Measurements from ENCODE around the gene FARP1. TPM values are rescaled to one million over a fixed set of nuclear protein-coding genes. Genes with fewer than 3 reads are reported as not detected.

Gene FARP1
- total RNA-seq, 1 donor from 2014 or later: 128 TPM

- Histone ChIP-seq H3K4me2 (ENCODE audit: low read length) (no peak overlapping the region), H3K9me3 (ENCODE audit: insufficient read depth, low read depth, low read length) (no peaks in the 10 kb centered on the region), H4K20me1 (ENCODE audit: insufficient read depth, low read length) (peaks cover 13% of the 10 kb centered on the region), H3K9ac (ENCODE audit: low read length) (no peak overlapping the region), H3K27me3 (ENCODE audit: insufficient read depth, low read length) (no peaks in the 10 kb centered on the region), H2AFZ (ENCODE audit: low read depth, low read length) (no peak overlapping the region), H3K4me3 (ENCODE audit: insufficient read depth, low read depth, low read length) (no peak overlapping the region), H3K4me1 (ENCODE audit: insufficient read depth, low read length) (no peaks in the 10 kb centered on the region), H3K79me2 (ENCODE audit: insufficient read depth, low read length) (no peaks in the 10 kb centered on the region), H3K27ac (ENCODE audit: low read depth, low read length) (no peak overlapping the region), H3K36me3 (ENCODE audit: insufficient read depth, low read length) (peaks cover 12% of the 10 kb centered on the region)
- FAIRE-seq: no peak
- TF ChIP-seq CTCF (IDR thresholded peaks at IDR 0.05; ENCODE audit: insufficient read depth, low read depth, low read length) (no peak), EZH2 (IDR thresholded peaks at IDR 0.05; ENCODE audit: insufficient read depth, low read length) (no peak)
- Mint-ChIP-seq H3K27ac (ENCODE audit: unreplicated experiment) (no peak overlapping the region), H3K36me3 (ENCODE audit: low read depth, unreplicated experiment) (peaks cover 36% of the 10 kb centered on the region), H3K9me3 (ENCODE audit: unreplicated experiment) (no peaks in the 10 kb centered on the region), H3K4me1 (ENCODE audit: low read depth, unreplicated experiment) (peaks cover 4% of the 10 kb centered on the region), H3K27me3 (ENCODE audit: low read depth, unreplicated experiment) (no peaks in the 10 kb centered on the region), H3K4me3 (ENCODE audit: unreplicated experiment) (no peak overlapping the region)
- no peak for DNase-seq (ENCODE audit: low read depth)
Observed at GRCh38 chr13:98435376-98435775, 292.5 kb downstream of the FARP1 start.

- H3K4me1 Mint-ChIP-seq (ENCODE audit: low read depth, unreplicated experiment): no peaks in the 10 kb centered on the region
- Histone ChIP-seq H3K79me2 (ENCODE audit: insufficient read depth, low read length) (no peaks in the 10 kb centered on the region), H3K27ac (ENCODE audit: low read depth, low read length) (no peak overlapping the region), H3K4me2 (ENCODE audit: low read length) (no peak overlapping the region), H4K20me1 (ENCODE audit: insufficient read depth, low read length) (peaks cover 8% of the 10 kb centered on the region), H3K9ac (ENCODE audit: low read length) (no peak overlapping the region), H3K36me3 (ENCODE audit: insufficient read depth, low read length) (peaks cover 12% of the 10 kb centered on the region), H3K4me3 (ENCODE audit: insufficient read depth, low read depth, low read length) (no peak overlapping the region), H3K27me3 (ENCODE audit: insufficient read depth, low read length) (no peaks in the 10 kb centered on the region), H3K9me3 (ENCODE audit: insufficient read depth, low read depth, low read length) (no peaks in the 10 kb centered on the region), H2AFZ (ENCODE audit: low read depth, low read length) (no peak overlapping the region), H3K4me1 (ENCODE audit: insufficient read depth, low read length) (no peaks in the 10 kb centered on the region)
- H3K4me3 Mint-ChIP-seq (ENCODE audit: unreplicated experiment): no peak overlapping the region
- H3K27me3 Mint-ChIP-seq (ENCODE audit: low read depth, unreplicated experiment): no peaks in the 10 kb centered on the region
- H3K36me3 Mint-ChIP-seq (ENCODE audit: low read depth, unreplicated experiment): peaks cover 35% of the 10 kb centered on the region
- no peak for TF ChIP-seq EZH2 (IDR thresholded peaks at IDR 0.05; ENCODE audit: insufficient read depth, low read length)
- TF ChIP-seq CTCF (IDR thresholded peaks at IDR 0.05; ENCODE audit: insufficient read depth, low read depth, low read length): no peak
- DNase-seq (ENCODE audit: low read depth) (no peak), FAIRE-seq (no peak)
- no peak overlapping the region for H3K27ac Mint-ChIP-seq (ENCODE audit: unreplicated experiment)
- no peaks in the 10 kb centered on the region for H3K9me3 Mint-ChIP-seq (ENCODE audit: unreplicated experiment)
Observed at GRCh38 chr13:98436233-98436910, 293.5 kb downstream of the FARP1 start.

Measured in astrocyte (in vitro differentiated cells and primary cell).